Natural killer cell (primary cell): Measurements from ENCODE around the gene LMX1B. TPM values are rescaled to one million over a fixed set of nuclear protein-coding genes. Genes with fewer than 3 reads are reported as not detected.
"Not testable (repeated sequence)": the region's sequence is repeated elsewhere in the genome, so short reads cannot be mapped to it uniquely, and the experiment has no call there.

Experiments used
- ATAC-seq, 3 donors: fragments of 150-1000 bp in 2 of 3; fragments of 200-7000 bp in 1 of 3; cut with Tn5 transposase; 1 replicate in 1 of 3; 2 replicates in 2 of 3; pipeline ENCODE4 v1.10.0; 2021; ENCODE audit warnings: mild to moderate bottlenecking in 2 of 3, moderate library complexity in 2 of 3
- DNase-seq, 2 donors: peaks; one replicate each; pipeline versions ENCODE4 v3.0.0 to v3.0.0-alpha.2; 2013 to 2021; ENCODE audit warnings: mixed read lengths in 1 of 2
- H3K27ac ChIP-seq: one replicate; pipeline ENCODE4 v1.5.1; 2013; ENCODE audit warnings: mild to moderate bottlenecking, low read length
- H3K27me3 ChIP-seq: one replicate; pipeline ENCODE4 v1.6.1; 2013; ENCODE audit warnings: low read length; ENCODE audit not compliant: control insufficient read depth, insufficient read depth
- H3K36me3 ChIP-seq: one replicate; pipeline ENCODE4 v1.6.1; 2013; ENCODE audit warnings: low read length; ENCODE audit not compliant: control insufficient read depth, insufficient read depth
- H3K4me1 ChIP-seq: one replicate; pipeline ENCODE4 v1.6.1; 2013; ENCODE audit warnings: low read length; ENCODE audit not compliant: control insufficient read depth, insufficient read depth
- H3K4me3 ChIP-seq: one replicate; pipeline ENCODE4 v1.5.1; 2013; ENCODE audit warnings: low read length
- H3K9me3 ChIP-seq: one replicate; pipeline ENCODE4 v1.6.1; 2013; ENCODE audit warnings: low read length; ENCODE audit not compliant: control insufficient read depth, insufficient read depth
- H3K27ac Mint-ChIP-seq, 2 donors: one replicate each; pipeline ENCODE4 v1.8.0; 2022; ENCODE audit warnings: mild to moderate bottlenecking in 2 of 2, mixed read lengths in 2 of 2, moderate library complexity in 1 of 2
- H3K27me3 Mint-ChIP-seq, 2 donors: one replicate each; pipeline ENCODE4 v1.8.0; 2022; ENCODE audit warnings: low read depth in 2 of 2, mixed read lengths in 2 of 2
- H3K36me3 Mint-ChIP-seq: one replicate; pipeline ENCODE4 v1.8.0; 2022; ENCODE audit warnings: mixed read lengths
- H3K4me1 Mint-ChIP-seq, 2 donors: one replicate each; pipeline ENCODE4 v1.8.0; 2022; ENCODE audit warnings: mixed read lengths in 2 of 2
- H3K4me3 Mint-ChIP-seq: one replicate; pipeline ENCODE4 v1.8.0; 2022; ENCODE audit warnings: mild to moderate bottlenecking, moderate library complexity, mixed read lengths
- H3K9me3 Mint-ChIP-seq, 2 donors: one replicate each; pipeline ENCODE4 v1.8.0; 2022; ENCODE audit warnings: mixed read lengths in 2 of 2
- CTCF ChIP-seq: fragments of 200-600 bp; IDR thresholded peaks from one replicate; pipeline ENCODE4 v1.8.0; 2022; ENCODE audit warnings: antibody characterized with exemption
- WGBS: methylation state at CpG from one replicate; pipeline ENCODE4 v1.1.7; 2013; ENCODE audit warnings: missing lambda C conversion rate; ENCODE audit not compliant: insufficient coverage; 5-methylcytosine and 5-hydroxymethylcytosine counted together
- intact Hi-C: fragments of 100-400 bp; cut with micrococcal nuclease; formaldehyde crosslinking; loops from one replicate; pipeline ENCODE4 v1.14.2; 2022
- total RNA-seq, 4 donors: library from RNA; stranded (reverse); fragments of 120-200 nt in 1 of 4; gene quantifications; one replicate each; pipeline versions ENCODE4 v1.2.3 to v1.2.4, GENCODE V29; 2013 to 2022

LMX1B gene
- total RNA-seq, 3 donors from 2014 or later (not counting 1 experiment from before 2014, with no cell fraction given): not detected

DNA sequence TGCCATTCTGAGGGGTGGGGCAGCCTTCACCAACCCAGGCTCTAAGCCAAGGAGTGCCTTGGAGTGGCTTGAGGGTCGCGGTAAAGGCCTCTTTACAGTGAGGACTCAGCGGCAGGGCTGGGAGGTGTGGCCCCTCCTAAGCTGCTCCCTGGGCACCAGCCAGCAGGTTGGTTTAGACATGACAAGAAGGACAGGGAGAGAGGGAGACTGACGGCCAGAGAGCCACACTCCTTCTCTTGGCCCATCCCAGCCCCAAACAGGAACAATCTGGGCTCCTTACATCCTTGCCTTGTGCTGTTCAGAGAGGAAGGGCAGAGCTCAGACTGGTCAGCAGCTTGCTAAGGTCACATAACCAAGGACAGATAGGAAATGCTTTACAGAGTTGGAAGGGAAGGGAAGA is 94.5 kb downstream of the LMX1B start:
- peaks cover 21% of the 10 kb centered on the region for H3K27me3 ChIP-seq
- ATAC-seq (no peak), DNase-seq (peak in 1 of 2 donors; percentile 1)
- Mint-ChIP-seq H3K4me3 (no peak overlapping the region), H3K4me1 (peaks cover 13 to 20% of the 10 kb centered on the region in 2 donors), H3K9me3 (no peaks in the 10 kb centered on the region), H3K27ac (no peak overlapping the region), H3K36me3 (no peaks in the 10 kb centered on the region), H3K27me3 (peaks cover 15 to 17% of the 10 kb centered on the region in 2 donors)
- H3K4me1 ChIP-seq: peaks cover 15% of the 10 kb centered on the region
- 83% methylated on average over 4 of the region's 4 CpGs for WGBS
- no peak for TF ChIP-seq CTCF
- H3K9me3 ChIP-seq: no peaks in the 10 kb centered on the region
- intact Hi-C loops: no loop called here
- no peak overlapping the region for H3K27ac ChIP-seq
- no peak overlapping the region for H3K4me3 ChIP-seq
- H3K36me3 ChIP-seq: no peaks in the 10 kb centered on the region

GRCh38 chr9:126709241-126709640 is 95.5 kb downstream of the LMX1B start:
- Histone ChIP-seq H3K4me1 (peaks cover 15% of the 10 kb centered on the region), H3K4me3 (no peak overlapping the region), H3K27me3 (peaks cover 12% of the 10 kb centered on the region), H3K36me3 (no peaks in the 10 kb centered on the region), H3K27ac (no peak overlapping the region), H3K9me3 (no peaks in the 10 kb centered on the region)
- H3K9me3 Mint-ChIP-seq: no peaks in the 10 kb centered on the region
- ATAC-seq: no peak
- 96% methylated on average over 3 of the region's 3 CpGs for WGBS
- H3K27ac Mint-ChIP-seq: no peak overlapping the region
- peaks cover 13 to 20% of the 10 kb centered on the region in 2 donors for H3K4me1 Mint-ChIP-seq
- H3K36me3 Mint-ChIP-seq: no peaks in the 10 kb centered on the region
- no peak for TF ChIP-seq CTCF
- no peak for DNase-seq
- H3K4me3 Mint-ChIP-seq: no peak overlapping the region
- H3K27me3 Mint-ChIP-seq: peaks cover 13 to 14% of the 10 kb centered on the region in 2 donors
- intact Hi-C loops: no loop called here

- peaks cover 20% of the 10 kb centered on the region for H3K4me1 ChIP-seq
- no peak overlapping the region for H3K4me3 ChIP-seq
- intact Hi-C loops: no loop called here
- H3K9me3 Mint-ChIP-seq: no peaks in the 10 kb centered on the region
- H3K4me3 Mint-ChIP-seq: no peak overlapping the region
- no peak overlapping the region for H3K27ac Mint-ChIP-seq
- no peaks in the 10 kb centered on the region for H3K27me3 Mint-ChIP-seq
- ATAC-seq (no peak), DNase-seq (no peak)
- H3K27me3 ChIP-seq: no peaks in the 10 kb centered on the region
- TF ChIP-seq CTCF: no peak
- H3K9me3 ChIP-seq: no peaks in the 10 kb centered on the region
- H3K27ac ChIP-seq: no peak overlapping the region
- H3K36me3 Mint-ChIP-seq: no peaks in the 10 kb centered on the region
- H3K4me1 Mint-ChIP-seq: peaks cover 26 to 27% of the 10 kb centered on the region in 2 donors
- H3K36me3 ChIP-seq: no peaks in the 10 kb centered on the region
Observed at GRCh38 chr9:126715382-126715781, 101.7 kb downstream of the LMX1B start.

GRCh38 chr9:126717441-126717840 is 103.7 kb downstream of the LMX1B start:
- H3K4me3 ChIP-seq, DNase-seq, ATAC-seq, H3K27me3 ChIP-seq, H3K9me3 Mint-ChIP-seq, H3K27me3 Mint-ChIP-seq, intact Hi-C loops, H3K36me3 ChIP-seq, H3K36me3 Mint-ChIP-seq, H3K27ac ChIP-seq, H3K27ac Mint-ChIP-seq, H3K9me3 ChIP-seq, H3K4me3 Mint-ChIP-seq: not testable (repeated sequence)
- H3K4me1 Mint-ChIP-seq: peaks cover 45 to 46% of the 10 kb centered on the region in 2 donors
- peaks cover 40% of the 10 kb centered on the region for H3K4me1 ChIP-seq
- 50% methylated on average over 2 of the region's 5 CpGs for WGBS
